ENCODE data around the gene NOTCH3.

The NOTCH3 gene

GRCh38 chr19:15218501-15218900, 17.7 kb upstream of the NOTCH3 start:
- no peak for TF ChIP-seq CTCF (conservative IDR thresholded peaks at IDR 0.05)
- no peak overlapping the region for H3K27ac ChIP-seq

DNA sequence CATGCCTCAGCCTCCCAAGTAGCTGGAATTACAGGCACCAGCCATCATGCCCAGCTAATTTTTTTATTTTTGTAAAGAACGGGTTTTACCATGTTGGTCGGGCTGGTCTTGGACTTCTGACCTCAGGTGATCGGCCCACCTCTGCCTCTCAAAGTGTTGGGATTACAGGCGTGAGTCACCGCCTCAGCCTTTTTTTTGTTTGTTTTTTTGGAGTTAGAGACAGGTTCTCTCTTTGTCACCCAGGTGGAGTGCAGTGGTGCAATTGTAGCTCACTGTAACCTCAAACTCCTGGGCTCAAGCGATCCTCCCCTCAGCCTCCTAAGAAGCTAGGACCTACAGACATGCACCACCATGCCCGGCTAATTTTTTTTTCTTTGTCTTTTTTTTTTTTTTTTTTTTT, 15.6 kb upstream of the NOTCH3 start:
- no peak overlapping the region for H3K27ac ChIP-seq
- TF ChIP-seq CTCF (conservative IDR thresholded peaks at IDR 0.05): no peak

- no peak for TF ChIP-seq CTCF (conservative IDR thresholded peaks at IDR 0.05)
- no peak overlapping the region for H3K27ac ChIP-seq
Measured at GRCh38 chr19:15213715-15214381, 13.1 kb upstream of the NOTCH3 start.

DNA sequence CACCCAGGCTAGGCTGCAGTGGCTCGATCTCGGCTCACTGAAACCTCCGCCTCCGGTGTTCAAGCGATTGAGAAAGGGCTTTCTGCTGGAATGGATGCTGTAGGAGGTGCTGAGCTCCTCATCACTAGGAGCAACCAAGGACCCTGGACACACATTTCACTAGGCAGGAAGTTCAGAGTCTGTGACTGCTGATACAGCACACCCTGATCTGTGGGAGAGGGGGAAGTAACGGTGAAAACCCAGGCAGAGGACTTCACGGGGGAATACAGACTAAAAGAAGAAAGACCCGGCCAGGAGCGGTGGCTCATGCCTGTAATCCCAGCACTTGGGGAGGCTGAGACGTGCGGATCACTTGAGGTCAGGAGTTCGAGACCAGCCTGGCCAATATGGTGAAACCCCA, 11.9 kb upstream of the NOTCH3 start:
- TF ChIP-seq CTCF (conservative IDR thresholded peaks at IDR 0.05): no peak
- H3K27ac ChIP-seq: no peak overlapping the region

DNA sequence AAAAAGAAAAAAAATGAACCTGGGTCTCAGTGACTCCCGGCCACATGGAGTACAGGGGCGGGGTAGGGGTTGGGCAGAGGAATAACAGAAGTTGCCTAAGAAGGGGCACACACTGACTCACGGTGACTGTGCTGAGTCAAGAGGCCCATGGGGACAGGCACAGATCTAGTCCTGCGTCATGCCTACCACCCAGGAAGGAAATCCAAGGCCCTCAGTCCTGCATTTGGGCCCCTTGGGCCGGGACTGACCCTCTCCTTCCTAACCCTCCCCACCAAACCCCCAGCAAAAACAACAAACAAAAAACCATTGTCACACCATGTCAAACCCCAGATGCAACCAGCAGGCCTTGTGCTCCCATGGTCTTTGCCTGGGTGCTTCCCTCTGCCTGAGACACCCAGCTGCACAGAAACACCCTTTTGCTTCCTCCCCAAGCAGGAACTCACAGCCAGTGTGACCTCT, 9.6 kb upstream of the NOTCH3 start:
- TF ChIP-seq CTCF (conservative IDR thresholded peaks at IDR 0.05): no peak
- H3K27ac ChIP-seq: no peak overlapping the region

GRCh38 chr19:15201374-15202023, 704 bp upstream of the NOTCH3 start:
- peak overlapping the region; percentile 72; the same call in 1 of the 2 replicates for H3K27ac ChIP-seq
- TF ChIP-seq CTCF (conservative IDR thresholded peaks at IDR 0.05): no peak

GRCh38 chr19:15199661-15200552, 888 bp downstream of the NOTCH3 start:
- peak overlapping the region; percentile 72 for H3K27ac ChIP-seq
- no peak for TF ChIP-seq CTCF (conservative IDR thresholded peaks at IDR 0.05)
